Inflammatory macrophage treated with lipopolysaccharide for 4 hours (primary cell): ENCODE measurements around the gene SUCLG2.

Source experiments
- DNase-seq: peaks from one replicate; pipeline ENCODE4 v3.0.0-alpha.2; 2020

Gene SUCLG2

DNA sequence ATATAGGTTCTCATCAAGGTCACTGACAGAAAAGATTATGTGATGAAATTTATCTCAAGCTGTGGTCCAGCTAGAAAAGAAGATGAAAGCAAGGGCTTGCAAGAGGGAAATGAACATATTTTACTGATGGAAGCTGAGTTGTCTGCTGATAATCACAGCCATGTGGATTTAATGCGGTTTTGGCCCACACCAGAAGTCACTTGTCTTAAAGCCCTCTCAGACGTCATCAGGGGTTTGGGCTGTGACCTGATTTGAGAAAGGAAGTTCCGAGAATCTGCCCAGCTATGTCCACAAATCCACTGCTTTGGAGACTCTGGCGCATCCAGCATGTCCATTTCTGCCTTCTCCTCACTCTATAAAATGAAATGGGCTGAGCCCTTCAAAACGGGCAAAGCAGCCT, 278.4 kb downstream of the SUCLG2 start:
- no peak for DNase-seq

DNA sequence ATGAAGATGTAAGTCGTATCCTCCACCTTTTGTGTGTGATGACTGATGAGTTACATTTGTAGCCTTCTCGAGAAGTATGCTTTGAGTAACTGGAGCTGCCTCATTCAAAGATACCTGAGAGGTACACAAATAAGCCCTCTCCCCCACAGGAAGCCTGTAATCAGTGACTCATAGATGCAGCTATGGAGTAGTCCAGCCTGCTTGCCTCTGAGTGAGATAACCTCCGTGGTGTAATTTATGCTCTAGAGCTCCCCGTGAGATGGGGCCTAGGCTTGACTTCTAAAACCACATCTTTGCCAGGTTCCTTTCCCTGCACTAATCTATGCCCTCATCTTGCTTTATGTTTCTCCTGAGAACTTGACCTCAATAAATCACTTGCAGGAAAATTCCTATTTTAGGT, 291.7 kb downstream of the SUCLG2 start:
- no peak for DNase-seq

DNA sequence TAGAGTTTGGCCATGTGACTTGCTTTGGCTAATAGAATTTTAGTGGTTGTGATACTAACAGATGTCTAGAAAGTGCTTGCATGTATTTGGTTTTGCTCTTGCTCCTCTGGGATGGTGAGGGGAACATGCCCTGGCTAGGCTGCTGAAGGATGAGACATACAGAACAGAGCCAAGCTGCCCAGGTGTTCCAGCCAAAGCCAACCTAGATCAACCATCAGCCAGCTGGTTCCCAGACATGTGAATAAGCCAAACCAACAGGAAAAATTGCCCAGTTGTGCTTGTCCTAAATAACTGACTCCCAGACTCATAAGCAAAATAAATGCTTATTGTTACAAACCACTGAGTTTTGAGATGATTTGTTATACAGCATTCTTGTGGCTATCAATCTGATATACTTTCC, 292.6 kb downstream of the SUCLG2 start:
- no peak for DNase-seq

DNA sequence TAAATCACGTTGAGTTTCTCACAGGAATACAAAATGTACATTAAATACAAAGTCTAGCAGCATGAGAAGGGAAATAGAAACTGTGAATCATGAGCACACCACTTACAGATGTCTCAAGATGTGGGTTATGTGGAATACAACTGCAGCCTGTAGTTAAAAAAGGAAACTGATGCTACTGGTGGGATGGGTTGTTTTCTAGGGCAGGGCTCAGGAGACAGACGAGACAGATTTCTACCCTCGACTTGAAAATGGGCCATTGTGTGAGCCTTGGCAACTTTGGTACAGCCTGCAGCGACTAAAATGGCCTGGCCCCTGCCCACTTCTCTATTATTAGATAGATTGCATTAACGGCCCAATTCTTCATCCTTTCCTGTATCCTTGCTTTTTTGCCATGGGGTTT, 293.1 kb downstream of the SUCLG2 start:
- DNase-seq: peak; percentile 34

DNA sequence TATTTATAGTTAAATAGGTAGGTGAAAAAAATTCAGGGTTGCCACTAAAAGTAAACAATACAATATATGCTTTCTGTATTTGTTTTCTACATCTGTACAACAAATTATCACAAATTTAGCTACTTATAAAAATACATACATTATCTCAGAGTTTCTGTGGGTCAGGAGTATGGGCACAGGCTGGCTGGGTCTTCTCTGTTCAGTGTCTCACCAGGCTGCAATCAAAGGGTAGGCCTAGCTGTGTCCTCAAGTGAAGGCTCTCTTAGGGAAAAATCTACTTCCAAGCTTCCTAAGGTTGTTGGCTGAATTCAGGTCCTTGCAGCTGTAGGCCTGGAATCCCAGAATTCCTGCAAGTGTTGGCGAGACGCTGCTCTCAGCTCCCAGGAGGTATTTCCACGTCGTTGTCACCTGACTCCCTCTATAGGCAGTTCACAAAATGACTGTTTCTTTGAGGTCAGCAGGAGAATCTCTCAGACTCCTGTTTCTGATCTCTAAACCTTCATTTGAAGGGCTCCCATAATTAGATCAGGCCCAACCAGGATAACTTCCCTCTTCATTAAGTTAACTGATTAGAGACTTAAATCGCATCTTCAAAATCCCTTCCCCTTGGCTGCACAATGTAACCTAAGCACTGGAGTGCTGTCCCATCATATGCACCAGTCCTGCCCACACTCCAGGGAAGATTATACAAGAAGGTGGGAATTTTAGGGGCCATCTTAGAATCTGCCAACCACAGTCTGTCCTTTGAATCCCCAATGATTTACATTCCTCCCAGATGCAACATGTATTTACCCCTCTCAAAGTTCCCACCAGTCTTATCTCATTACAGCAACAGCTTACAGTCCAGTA, 296.6 kb downstream of the SUCLG2 start:
- DNase-seq: peak; percentile 12

DNA sequence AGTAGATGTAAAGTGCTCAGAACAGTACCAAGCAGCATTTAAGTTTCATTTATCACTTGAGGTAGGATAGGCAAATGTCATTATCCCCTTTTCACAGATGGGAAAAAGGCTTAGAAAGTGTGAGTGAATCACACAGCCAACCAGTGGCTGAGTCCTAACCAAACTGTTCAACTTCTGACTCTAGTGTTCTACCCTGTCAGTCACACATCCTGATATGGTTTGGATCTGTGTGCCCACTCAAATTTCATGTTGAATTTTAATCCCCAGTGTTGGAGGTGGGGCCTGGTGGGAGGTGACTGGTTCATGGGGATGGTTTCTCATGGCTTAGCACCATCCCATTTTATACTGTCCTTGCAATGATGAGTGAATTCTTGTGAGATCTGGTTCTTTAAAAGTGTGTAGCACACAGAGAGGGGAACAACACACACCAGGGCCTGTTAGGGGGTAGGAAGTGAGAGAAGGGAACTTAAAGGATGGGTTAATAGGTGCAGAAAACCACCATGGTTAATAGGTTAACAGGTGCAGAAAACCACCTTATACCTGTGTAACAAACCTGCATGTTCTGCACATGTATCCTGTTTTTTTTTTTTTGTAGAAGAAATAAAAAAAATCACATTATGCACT, 304.7 kb downstream of the SUCLG2 start:
- DNase-seq: no peak

DNA sequence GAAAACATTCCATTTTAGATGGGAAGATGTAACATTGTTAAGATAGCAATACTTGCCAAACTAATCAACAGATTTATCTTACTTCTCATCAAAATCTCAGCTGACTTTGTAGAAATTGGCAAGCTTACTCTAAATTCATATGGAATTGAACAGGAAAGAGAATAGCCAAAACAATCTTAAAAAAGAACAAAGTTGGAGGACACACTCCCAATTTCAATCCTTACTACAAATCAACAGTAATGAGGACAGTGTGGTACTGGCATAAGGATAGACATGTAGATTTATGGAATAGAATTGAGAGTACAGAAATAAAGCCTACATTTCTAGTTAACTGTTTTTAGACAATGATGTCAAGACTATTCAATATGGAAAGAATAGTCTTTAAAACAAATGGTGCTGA, 308.3 kb downstream of the SUCLG2 start:
- no peak for DNase-seq

DNA sequence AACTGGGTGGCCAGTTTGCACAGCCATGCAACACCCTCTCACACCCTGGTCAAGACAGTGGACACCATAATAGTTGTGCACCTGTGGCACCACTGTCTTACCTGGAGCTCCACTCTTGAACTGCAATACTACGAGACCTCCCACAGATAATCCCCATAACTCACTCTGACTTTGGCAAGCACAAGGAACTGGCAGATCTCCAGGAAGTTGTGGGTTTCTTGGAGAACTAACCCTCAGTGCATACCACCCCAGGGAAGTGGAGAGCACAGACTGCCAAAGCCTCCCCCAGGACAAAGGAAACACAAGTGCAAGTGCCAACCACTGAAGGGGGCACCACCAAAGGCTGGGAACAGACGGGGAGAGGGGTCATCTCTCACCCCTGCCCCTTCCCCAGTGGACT, 318.6 kb downstream of the SUCLG2 start:
- no peak for DNase-seq

DNA sequence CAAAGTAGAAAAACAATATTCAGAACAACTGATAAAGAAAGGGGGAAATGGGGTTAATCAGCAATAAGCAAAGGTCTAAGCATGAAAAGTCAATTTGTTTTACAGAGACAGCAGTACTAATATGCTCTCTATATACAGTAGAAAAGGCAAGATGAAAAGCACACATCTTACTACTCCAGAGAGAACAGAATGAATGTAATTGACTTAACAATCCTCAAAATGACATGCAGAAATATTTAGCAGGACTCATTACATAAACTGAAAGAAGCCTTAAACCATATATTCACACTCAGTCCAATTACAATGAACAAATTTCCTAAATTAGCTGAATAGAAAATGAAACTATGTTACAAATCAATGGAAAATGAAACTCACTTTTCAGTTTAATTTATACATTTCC, 319.8 kb downstream of the SUCLG2 start:
- DNase-seq: no peak

DNA sequence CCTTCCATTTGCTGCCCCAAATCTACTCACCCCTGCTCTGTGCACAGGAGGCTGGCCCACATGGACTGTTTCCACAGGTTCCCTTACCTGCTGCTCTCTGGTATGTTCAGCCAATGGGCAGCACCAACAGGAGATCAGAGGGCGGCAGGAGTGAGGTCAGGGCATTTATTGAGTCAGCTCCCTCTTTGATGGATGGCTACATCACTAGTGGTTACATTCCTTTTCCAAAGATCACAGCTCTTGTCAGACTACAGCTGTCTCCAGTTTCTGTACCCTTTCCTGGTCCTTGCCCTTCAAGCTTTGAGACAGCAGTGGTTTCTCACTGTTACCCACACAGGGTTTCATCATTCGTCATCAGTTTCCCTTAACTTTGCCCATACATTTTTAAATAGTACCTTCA, 325.1 kb downstream of the SUCLG2 start:
- DNase-seq: no peak

DNA sequence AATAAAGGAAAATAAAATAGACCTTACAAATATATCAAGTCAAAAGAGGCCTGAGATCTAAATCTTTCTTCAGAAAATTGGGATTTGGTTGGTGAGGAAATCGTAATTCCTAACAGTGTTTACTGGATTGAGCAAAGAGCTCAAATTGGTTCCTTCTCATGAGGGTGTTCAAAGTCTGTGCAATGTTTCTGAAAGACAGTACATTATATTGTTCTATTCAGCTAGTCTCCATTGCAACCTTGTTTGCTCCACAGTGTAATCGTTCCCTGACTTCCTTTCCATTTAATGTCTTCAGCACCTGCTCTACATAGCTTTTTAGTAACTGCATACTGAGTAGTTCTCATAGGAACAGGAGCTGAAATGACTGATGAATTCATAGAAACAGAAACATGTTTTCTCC, 326.8 kb downstream of the SUCLG2 start:
- DNase-seq: no peak

DNA sequence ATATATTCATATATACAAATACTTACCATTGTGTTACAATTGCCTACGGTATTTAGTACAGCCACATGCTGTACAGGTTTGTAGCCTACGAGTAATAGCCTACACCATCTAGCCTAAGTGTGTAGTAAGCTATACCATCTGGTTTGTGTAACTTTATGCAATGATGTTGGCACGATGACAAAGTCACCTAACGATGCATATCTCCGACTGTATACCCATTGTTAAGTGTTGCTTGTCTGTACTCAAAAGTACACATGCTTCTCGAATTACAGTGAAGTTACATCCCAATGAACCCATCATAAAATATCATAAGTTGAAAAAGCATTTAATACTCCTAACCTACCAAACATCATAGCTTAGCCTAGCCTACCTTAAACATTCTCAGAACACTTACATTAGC, 329.2 kb downstream of the SUCLG2 start:
- no peak for DNase-seq
